ACC112 (cell line): ENCODE measurements around the gene PCGF5.
"Not testable (repeated sequence)": the region's sequence is repeated elsewhere in the genome, so short reads cannot be mapped to it uniquely, and the experiment has no call there.

ENCODE experiments used
- H2AFZ ChIP-seq: fragments of 200-600 bp; sonication (generic); one replicate; pipeline ENCODE4 v1.6.0; 2017; ENCODE audit warnings: antibody characterized with exemption, low read length; ENCODE audit not compliant: unreplicated experiment
- H3K27ac ChIP-seq: fragments of 200-600 bp; sonication (generic); 2 replicates; pipeline ENCODE4 v1.5.1; 2014; ENCODE audit warnings: low read depth, mild to moderate bottlenecking, antibody characterized with exemption, low read length, moderate library complexity
- H3K27me3 ChIP-seq: fragments of 200-600 bp; sonication (generic); 2 replicates; pipeline ENCODE4 v1.6.1; 2014; ENCODE audit warnings: mild to moderate bottlenecking, antibody characterized with exemption, low read length, moderate library complexity, mixed read lengths; ENCODE audit not compliant: insufficient read depth
- H3K36me3 ChIP-seq: fragments of 200-600 bp; sonication (generic); 2 replicates; pipeline ENCODE4 v1.6.1; 2016; ENCODE audit warnings: mild to moderate bottlenecking, antibody characterized with exemption, low read length, moderate library complexity, mixed read lengths; ENCODE audit not compliant: insufficient read depth
- H3K4me1 ChIP-seq: fragments of 200-600 bp; sonication (generic); one replicate; pipeline ENCODE4 v1.6.1; 2016; ENCODE audit warnings: low read length, mixed read lengths; ENCODE audit not compliant: insufficient read depth, unreplicated experiment, control insufficient read depth
- H3K4me3 ChIP-seq: fragments of 200-600 bp; sonication (generic); 2 replicates; pipeline ENCODE4 v1.5.1; 2014; ENCODE audit warnings: mild to moderate bottlenecking, low read depth, low read length
- H3K79me2 ChIP-seq: fragments of 200-600 bp; sonication (generic); one replicate; pipeline ENCODE4 v1.6.0; 2016; ENCODE audit warnings: low read length; ENCODE audit not compliant: control insufficient read depth, unreplicated experiment, insufficient read depth

Gene PCGF5

GRCh38 chr10:91323293-91323905 lies 102.9 kb downstream of the PCGF5 start:
- not testable (repeated sequence) for H3K27me3 ChIP-seq, H3K4me3 ChIP-seq, H3K4me1 ChIP-seq

DNA sequence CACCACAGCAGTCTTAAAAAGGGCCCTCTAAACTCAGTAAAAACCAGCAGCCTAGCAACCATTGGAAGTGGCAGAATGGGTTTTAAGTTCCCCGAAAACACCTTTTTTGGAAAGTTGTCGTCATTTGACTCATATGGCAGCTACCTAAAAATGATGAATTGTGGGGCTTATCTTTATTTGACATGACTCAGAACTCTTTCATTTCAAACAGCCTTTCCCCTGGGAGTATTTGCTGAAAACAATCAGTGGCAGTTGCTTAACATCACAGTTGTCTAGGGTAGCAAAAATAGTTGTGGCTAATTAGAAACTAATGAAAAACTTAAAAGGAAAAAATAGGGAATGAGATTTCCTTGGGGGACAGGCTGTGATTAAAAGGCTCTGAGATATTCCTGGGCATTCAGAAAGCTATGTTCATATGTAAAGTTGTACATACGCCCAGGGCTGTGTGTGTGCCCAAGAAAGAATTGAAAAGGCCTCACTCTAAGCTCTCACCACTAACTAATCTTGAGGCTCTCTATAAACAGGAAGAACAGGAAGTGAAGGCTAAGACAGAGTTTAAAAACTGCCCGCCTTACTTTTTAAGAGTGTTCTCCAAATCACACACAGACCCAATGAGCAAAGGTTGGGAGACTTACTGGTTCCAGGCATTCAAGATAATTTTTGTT lies 108.0 kb downstream of the PCGF5 start:
- no peaks in the 10 kb centered on the region for H3K27me3 ChIP-seq
- H3K36me3 ChIP-seq: no peaks in the 10 kb centered on the region
- H3K4me3 ChIP-seq: no peak overlapping the region
- H3K27ac ChIP-seq: no peak overlapping the region
- H3K79me2 ChIP-seq: no peaks in the 10 kb centered on the region
- no peaks in the 10 kb centered on the region for H3K4me1 ChIP-seq
- H2AFZ ChIP-seq: no peak overlapping the region

More at GRCh38 chr10:91323293-91323905, 102.9 kb downstream of the PCGF5 start:
- H3K79me2 ChIP-seq, H3K36me3 ChIP-seq, H3K27ac ChIP-seq, H2AFZ ChIP-seq: not testable (repeated sequence)
